WTC11 (cell line): ENCODE results near the gene ZNF205. TPM values are rescaled to one million over a fixed set of nuclear protein-coding genes. Genes with fewer than 3 reads are reported as not detected.

Experiments used
- ATAC-seq: fragments of 200-7000 bp; cut with Tn5 transposase; 2 replicates; pipeline ENCODE4 v1.10.0; 2021; ENCODE audit warnings: mild to moderate bottlenecking, moderate library complexity
- CTCF ChIA-PET: fragments of 300-600 bp; sonication (Branson Sonifier 250); formaldehyde crosslinking; loops from one replicate; lab custom pipeline; 2021; ENCODE audit warnings: antibody characterized with exemption; lab: Charles Lee
- POLR2A ChIA-PET: fragments of 350-600 bp; sonication (Branson Sonifier 250); formaldehyde crosslinking; loops from one replicate; lab custom pipeline; 2021; ENCODE audit warnings: antibody characterized with exemption; lab: Charles Lee
- DNase-seq: peaks from one replicate; pipeline ENCODE4 v3.0.0; 2021; ENCODE audit warnings: low spot score
- H3K27ac Mint-ChIP-seq: 2 replicates; pipeline ENCODE4 v1.8.0; 2021; ENCODE audit warnings: mixed read lengths
- H3K27me3 Mint-ChIP-seq: 2 replicates; pipeline ENCODE4 v1.8.0; 2021; ENCODE audit warnings: low read depth, mild to moderate bottlenecking, moderate library complexity, mixed read lengths
- H3K36me3 Mint-ChIP-seq: 2 replicates; pipeline ENCODE4 v1.8.0; 2021; ENCODE audit warnings: mixed read lengths
- H3K4me1 Mint-ChIP-seq: 2 replicates; pipeline ENCODE4 v1.8.0; 2022; ENCODE audit warnings: mixed read lengths
- H3K4me3 Mint-ChIP-seq: 2 replicates; pipeline ENCODE4 v1.8.0; 2021; ENCODE audit warnings: mild to moderate bottlenecking, moderate library complexity, mixed read lengths
- H3K9me3 Mint-ChIP-seq: 2 replicates; pipeline ENCODE4 v1.8.0; 2021; ENCODE audit warnings: mixed read lengths
- CREM ChIP-seq: sonication (generic); formaldehyde crosslinking; IDR thresholded peaks from 2 replicates; pipeline ENCODE4 v1.8.1; 2022; ENCODE audit warnings: mild to moderate bottlenecking, missing genetic modification reagents, moderate library complexity
- ESRRA ChIP-seq: sonication (generic); formaldehyde crosslinking; IDR thresholded peaks from 2 replicates; pipeline ENCODE4 v1.8.1; 2022; ENCODE audit warnings: mild to moderate bottlenecking, missing genetic modification reagents, borderline replicate concordance
- ETV6 ChIP-seq: sonication (generic); formaldehyde crosslinking; IDR thresholded peaks from 2 replicates; pipeline ENCODE4 v1.8.1; 2022; ENCODE audit warnings: mild to moderate bottlenecking, missing genetic modification reagents
- GABPB1 ChIP-seq: sonication (generic); formaldehyde crosslinking; IDR thresholded peaks from 2 replicates; pipeline ENCODE4 v1.8.1; 2023; ENCODE audit warnings: mild to moderate bottlenecking, missing genetic modification reagents
- NR3C1 ChIP-seq: sonication (generic); formaldehyde crosslinking; conservative IDR thresholded peaks from 2 replicates; pipeline ENCODE4 v1.8.1; 2023; ENCODE audit warnings: low read depth, mild to moderate bottlenecking, missing genetic modification reagents
- PRRX2 ChIP-seq: fragments of 250-450 bp; sonication (Bioruptor Pico); IDR thresholded peaks from 2 replicates; pipeline ENCODE4 v1.8.0; 2021; ENCODE audit warnings: mild to moderate bottlenecking
- SMAD4 ChIP-seq: sonication (generic); formaldehyde crosslinking; IDR thresholded peaks from 2 replicates; pipeline ENCODE4 v1.8.0; 2022; ENCODE audit warnings: mild to moderate bottlenecking, missing genetic modification reagents
- SOX15 ChIP-seq: fragments of 250-450 bp; sonication (Bioruptor Pico); IDR thresholded peaks from 2 replicates; pipeline ENCODE4 v1.9.0; 2021; ENCODE audit warnings: mild to moderate bottlenecking
- TEAD4 ChIP-seq: sonication (generic); formaldehyde crosslinking; IDR thresholded peaks from 2 replicates; pipeline ENCODE4 v1.8.0; 2022; ENCODE audit warnings: mild to moderate bottlenecking, missing genetic modification reagents
- TP53 ChIP-seq: sonication (generic); formaldehyde crosslinking; IDR thresholded peaks from 2 replicates; pipeline ENCODE4 v1.8.1; 2023; ENCODE audit warnings: mild to moderate bottlenecking, missing genetic modification reagents
- ZBTB21 ChIP-seq: sonication (generic); formaldehyde crosslinking; IDR thresholded peaks from 2 replicates; pipeline ENCODE4 v1.8.1; 2023; ENCODE audit warnings: mild to moderate bottlenecking, missing genetic modification reagents, borderline replicate concordance
- ZNF138 ChIP-seq: sonication (generic); formaldehyde crosslinking; conservative IDR thresholded peaks from 2 replicates; pipeline ENCODE4 v1.8.1; 2022; ENCODE audit warnings: mild to moderate bottlenecking, moderate library complexity, missing genetic modification reagents
- ZNF423 ChIP-seq: fragments of 250-450 bp; sonication (Bioruptor Pico); IDR thresholded peaks from 2 replicates; pipeline ENCODE4 v2.1.2; 2022; ENCODE audit warnings: mild to moderate bottlenecking, moderate library complexity
- total RNA-seq: library from RNA; stranded (reverse); gene quantifications from 3 replicates; pipeline ENCODE4 v1.2.3, GENCODE V29; 2021
- TF ChIP-seq, protein P1 (sequence below): sonication (generic); formaldehyde crosslinking; IDR thresholded peaks from 2 replicates; pipeline ENCODE4 v1.8.1; 2023; ENCODE audit warnings: mild to moderate bottlenecking, missing genetic modification reagents
- TF ChIP-seq, protein P2 (sequence below): sonication (generic); formaldehyde crosslinking; IDR thresholded peaks from 2 replicates; pipeline ENCODE4 v1.8.0; 2022; ENCODE audit warnings: missing genetic modification reagents
- TF ChIP-seq, protein P3 (sequence below): sonication (generic); formaldehyde crosslinking; IDR thresholded peaks from 2 replicates; pipeline ENCODE4 v1.8.1; 2023; ENCODE audit warnings: mild to moderate bottlenecking, missing genetic modification reagents, moderate library complexity
- TF ChIP-seq, protein P4 (sequence below): sonication (generic); formaldehyde crosslinking; IDR thresholded peaks from 2 replicates; pipeline ENCODE4 v1.8.0; 2022; ENCODE audit warnings: mild to moderate bottlenecking, missing genetic modification reagents
- TF ChIP-seq, protein P5 (sequence below): fragments of 250-450 bp; sonication (Bioruptor Pico); IDR thresholded peaks from 2 replicates; pipeline ENCODE4 v1.9.0; 2021; ENCODE audit warnings: moderate library complexity, mild to moderate bottlenecking, inconsistent platforms, borderline replicate concordance
- TF ChIP-seq, protein P6 (sequence below): sonication (generic); formaldehyde crosslinking; IDR thresholded peaks from 2 replicates; pipeline ENCODE4 v1.8.1; 2022; ENCODE audit warnings: mild to moderate bottlenecking, moderate library complexity, missing genetic modification reagents
- TF ChIP-seq, protein P7 (sequence below): sonication (generic); formaldehyde crosslinking; IDR thresholded peaks from 2 replicates; pipeline ENCODE4 v1.8.0; 2022; ENCODE audit warnings: mild to moderate bottlenecking, missing genetic modification reagents
- TF ChIP-seq, protein P8 (sequence below): fragments of 250-450 bp; sonication (Bioruptor Pico); IDR thresholded peaks from 2 replicates; pipeline ENCODE4 v1.9.0; 2021; ENCODE audit warnings: mild to moderate bottlenecking

ZNF205 gene
- total RNA-seq, 1 experiment from 2014 or later: 22.7 TPM

DNA sequence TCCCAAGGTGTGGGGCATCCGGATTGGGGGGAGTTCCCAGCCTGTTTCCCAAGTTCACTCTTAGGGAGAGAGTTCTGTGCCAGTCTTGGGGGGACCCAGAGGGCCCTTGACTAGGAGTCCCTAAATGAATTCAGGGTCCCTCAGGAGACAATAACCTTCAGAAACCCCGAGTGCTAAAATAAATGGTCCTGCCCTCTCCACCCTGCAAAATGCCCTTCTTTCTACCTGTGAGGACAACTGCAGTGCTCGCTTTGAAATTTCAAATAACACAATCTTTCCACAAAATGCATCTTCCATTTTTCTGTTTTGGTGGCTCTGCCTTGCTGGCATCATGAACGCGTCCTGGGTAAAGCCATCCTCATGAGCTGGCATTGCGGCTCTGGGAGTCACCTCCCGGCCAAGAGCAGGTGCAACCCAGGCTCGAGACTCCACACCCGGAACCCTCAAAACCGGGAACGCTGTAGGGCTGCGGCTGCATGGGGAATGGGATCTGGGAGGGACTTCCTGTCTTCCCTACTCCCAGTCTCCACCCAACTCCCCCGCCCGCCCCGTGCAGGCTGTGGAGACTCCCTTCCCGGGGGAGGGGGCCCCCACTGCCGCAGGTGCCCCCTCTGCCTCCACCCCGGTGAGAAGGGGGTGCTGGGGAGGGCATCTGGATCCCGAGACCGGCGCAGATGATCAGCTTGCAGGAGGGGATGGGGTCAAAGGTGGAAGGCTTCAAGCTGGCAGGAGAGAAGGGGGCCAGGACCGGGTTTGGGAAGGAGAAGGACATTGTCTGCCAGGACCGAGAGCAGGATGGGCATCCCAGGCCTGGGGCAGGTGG, at the start of gene ZNF205 (continued):
- TF ChIP-seq, protein P1, sequence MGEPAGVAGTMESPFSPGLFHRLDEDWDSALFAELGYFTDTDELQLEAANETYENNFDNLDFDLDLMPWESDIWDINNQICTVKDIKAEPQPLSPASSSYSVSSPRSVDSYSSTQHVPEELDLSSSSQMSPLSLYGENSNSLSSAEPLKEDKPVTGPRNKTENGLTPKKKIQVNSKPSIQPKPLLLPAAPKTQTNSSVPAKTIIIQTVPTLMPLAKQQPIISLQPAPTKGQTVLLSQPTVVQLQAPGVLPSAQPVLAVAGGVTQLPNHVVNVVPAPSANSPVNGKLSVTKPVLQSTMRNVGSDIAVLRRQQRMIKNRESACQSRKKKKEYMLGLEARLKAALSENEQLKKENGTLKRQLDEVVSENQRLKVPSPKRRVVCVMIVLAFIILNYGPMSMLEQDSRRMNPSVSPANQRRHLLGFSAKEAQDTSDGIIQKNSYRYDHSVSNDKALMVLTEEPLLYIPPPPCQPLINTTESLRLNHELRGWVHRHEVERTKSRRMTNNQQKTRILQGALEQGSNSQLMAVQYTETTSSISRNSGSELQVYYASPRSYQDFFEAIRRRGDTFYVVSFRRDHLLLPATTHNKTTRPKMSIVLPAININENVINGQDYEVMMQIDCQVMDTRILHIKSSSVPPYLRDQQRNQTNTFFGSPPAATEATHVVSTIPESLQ: no peak
- TF ChIP-seq, protein P2, sequence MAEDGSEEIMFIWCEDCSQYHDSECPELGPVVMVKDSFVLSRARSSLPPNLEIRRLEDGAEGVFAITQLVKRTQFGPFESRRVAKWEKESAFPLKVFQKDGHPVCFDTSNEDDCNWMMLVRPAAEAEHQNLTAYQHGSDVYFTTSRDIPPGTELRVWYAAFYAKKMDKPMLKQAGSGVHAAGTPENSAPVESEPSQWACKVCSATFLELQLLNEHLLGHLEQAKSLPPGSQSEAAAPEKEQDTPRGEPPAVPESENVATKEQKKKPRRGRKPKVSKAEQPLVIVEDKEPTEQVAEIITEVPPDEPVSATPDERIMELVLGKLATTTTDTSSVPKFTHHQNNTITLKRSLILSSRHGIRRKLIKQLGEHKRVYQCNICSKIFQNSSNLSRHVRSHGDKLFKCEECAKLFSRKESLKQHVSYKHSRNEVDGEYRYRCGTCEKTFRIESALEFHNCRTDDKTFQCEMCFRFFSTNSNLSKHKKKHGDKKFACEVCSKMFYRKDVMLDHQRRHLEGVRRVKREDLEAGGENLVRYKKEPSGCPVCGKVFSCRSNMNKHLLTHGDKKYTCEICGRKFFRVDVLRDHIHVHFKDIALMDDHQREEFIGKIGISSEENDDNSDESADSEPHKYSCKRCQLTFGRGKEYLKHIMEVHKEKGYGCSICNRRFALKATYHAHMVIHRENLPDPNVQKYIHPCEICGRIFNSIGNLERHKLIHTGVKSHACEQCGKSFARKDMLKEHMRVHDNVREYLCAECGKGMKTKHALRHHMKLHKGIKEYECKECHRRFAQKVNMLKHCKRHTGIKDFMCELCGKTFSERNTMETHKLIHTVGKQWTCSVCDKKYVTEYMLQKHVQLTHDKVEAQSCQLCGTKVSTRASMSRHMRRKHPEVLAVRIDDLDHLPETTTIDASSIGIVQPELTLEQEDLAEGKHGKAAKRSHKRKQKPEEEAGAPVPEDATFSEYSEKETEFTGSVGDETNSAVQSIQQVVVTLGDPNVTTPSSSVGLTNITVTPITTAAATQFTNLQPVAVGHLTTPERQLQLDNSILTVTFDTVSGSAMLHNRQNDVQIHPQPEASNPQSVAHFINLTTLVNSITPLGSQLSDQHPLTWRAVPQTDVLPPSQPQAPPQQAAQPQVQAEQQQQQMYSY (CRISPR knock-in tag): 0 out of 2 replicates have a peak, but pooled peaks have one; percentile 6
- TF ChIP-seq, protein P3, sequence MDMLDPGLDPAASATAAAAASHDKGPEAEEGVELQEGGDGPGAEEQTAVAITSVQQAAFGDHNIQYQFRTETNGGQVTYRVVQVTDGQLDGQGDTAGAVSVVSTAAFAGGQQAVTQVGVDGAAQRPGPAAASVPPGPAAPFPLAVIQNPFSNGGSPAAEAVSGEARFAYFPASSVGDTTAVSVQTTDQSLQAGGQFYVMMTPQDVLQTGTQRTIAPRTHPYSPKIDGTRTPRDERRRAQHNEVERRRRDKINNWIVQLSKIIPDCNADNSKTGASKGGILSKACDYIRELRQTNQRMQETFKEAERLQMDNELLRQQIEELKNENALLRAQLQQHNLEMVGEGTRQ: no peak
- TF ChIP-seq TEAD4 (CRISPR knock-in tag) (no peak), TP53 (no peak), ETV6 (CRISPR knock-in tag) (peak; percentile 80), ZNF138 (CRISPR knock-in tag) (no peak), GABPB1 (CRISPR knock-in tag) (peak; percentile 90), ZBTB21 (CRISPR knock-in tag) (no peak), NR3C1 (CRISPR knock-in tag) (no peak), SMAD4 (CRISPR knock-in tag) (no peak)
- TF ChIP-seq, protein P4, sequence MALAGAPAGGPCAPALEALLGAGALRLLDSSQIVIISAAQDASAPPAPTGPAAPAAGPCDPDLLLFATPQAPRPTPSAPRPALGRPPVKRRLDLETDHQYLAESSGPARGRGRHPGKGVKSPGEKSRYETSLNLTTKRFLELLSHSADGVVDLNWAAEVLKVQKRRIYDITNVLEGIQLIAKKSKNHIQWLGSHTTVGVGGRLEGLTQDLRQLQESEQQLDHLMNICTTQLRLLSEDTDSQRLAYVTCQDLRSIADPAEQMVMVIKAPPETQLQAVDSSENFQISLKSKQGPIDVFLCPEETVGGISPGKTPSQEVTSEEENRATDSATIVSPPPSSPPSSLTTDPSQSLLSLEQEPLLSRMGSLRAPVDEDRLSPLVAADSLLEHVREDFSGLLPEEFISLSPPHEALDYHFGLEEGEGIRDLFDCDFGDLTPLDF (CRISPR knock-in tag): no peak
- TF ChIP-seq, protein P5, sequence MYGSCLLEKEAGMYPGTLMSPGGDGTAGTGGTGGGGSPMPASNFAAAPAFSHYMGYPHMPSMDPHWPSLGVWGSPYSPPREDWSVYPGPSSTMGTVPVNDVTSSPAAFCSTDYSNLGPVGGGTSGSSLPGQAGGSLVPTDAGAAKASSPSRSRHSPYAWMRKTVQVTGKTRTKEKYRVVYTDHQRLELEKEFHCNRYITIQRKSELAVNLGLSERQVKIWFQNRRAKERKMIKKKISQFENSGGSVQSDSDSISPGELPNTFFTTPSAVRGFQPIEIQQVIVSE (CRISPR knock-in tag): no peak
- TF ChIP-seq, protein P6, sequence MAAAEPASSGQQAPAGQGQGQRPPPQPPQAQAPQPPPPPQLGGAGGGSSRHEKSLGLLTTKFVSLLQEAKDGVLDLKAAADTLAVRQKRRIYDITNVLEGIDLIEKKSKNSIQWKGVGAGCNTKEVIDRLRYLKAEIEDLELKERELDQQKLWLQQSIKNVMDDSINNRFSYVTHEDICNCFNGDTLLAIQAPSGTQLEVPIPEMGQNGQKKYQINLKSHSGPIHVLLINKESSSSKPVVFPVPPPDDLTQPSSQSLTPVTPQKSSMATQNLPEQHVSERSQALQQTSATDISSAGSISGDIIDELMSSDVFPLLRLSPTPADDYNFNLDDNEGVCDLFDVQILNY (CRISPR knock-in tag): 0 out of 2 replicates have a peak, but pooled peaks have one; percentile 58

DNA sequence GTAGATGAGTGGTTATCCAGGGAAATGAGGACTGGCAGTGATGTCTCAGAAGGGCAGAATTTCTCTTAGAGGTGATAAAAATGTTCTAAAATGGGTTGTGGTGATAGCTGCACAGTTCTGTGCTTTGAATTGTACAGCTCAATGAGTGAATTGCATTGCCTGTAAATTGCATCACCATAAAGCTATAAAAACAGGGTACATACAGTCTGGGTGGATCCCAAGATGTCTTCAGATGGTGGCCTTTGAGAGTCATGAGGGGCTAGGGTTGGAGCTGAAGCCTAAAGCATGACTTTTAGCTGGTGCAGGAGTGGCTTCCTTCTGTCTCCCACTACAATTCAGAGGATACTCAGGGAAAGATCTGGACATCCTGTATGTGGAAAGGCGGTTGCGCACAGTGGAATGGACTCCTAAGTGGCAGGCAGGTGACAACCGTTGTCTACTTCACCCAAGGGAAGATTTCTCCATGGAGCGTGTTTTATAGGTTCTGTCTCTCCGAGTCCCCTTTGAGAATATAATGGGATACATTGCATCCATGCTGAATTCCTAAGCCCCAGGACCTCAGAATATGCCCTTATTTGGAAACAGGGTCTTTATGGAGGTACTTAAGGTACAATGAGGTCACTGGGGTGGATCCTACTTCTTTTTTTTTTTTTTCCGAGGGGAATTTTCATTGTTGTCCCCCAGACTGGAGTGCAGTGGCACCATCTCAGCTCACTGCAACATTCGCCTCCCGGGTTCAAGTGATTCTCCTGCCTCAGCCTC, 48.6 kb upstream of the ZNF205 start:
- H3K27me3 Mint-ChIP-seq: peaks cover 3% of the 10 kb centered on the region; the same call in 1 of the 2 replicates
- no peak for DNase-seq
- peaks cover 29% of the 10 kb centered on the region for H3K4me1 Mint-ChIP-seq
- H3K36me3 Mint-ChIP-seq: no peaks in the 10 kb centered on the region
- CTCF ChIA-PET: interaction anchor here (0.5 to 1.7 kb wide), 5 partner anchors 22 to 94 kb away, joined by 3 to 15 read pairs (median 5); partner anchors contain the start of gene PAQR4
- no peak overlapping the region for H3K4me3 Mint-ChIP-seq
- no peak for ATAC-seq
- no peak overlapping the region for H3K27ac Mint-ChIP-seq
- POLR2A ChIA-PET: interaction anchor here (0.8 kb wide), 1 partner anchor 35 kb away, joined by 5 read pairs; the partner anchor contains the start of gene ZSCAN10
- H3K9me3 Mint-ChIP-seq: no peaks in the 10 kb centered on the region
- no peak for TF ChIP-seq PRRX2
- TF ChIP-seq, protein P7, sequence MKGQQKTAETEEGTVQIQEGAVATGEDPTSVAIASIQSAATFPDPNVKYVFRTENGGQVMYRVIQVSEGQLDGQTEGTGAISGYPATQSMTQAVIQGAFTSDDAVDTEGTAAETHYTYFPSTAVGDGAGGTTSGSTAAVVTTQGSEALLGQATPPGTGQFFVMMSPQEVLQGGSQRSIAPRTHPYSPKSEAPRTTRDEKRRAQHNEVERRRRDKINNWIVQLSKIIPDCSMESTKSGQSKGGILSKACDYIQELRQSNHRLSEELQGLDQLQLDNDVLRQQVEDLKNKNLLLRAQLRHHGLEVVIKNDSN: no peak
- TF ChIP-seq, protein P1: no peak
- TF ChIP-seq SOX15: no peak
- TF ChIP-seq ESRRA (CRISPR knock-in tag): no peak
- TF ChIP-seq, protein P8, sequence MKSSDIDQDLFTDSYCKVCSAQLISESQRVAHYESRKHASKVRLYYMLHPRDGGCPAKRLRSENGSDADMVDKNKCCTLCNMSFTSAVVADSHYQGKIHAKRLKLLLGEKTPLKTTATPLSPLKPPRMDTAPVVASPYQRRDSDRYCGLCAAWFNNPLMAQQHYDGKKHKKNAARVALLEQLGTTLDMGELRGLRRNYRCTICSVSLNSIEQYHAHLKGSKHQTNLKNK (CRISPR knock-in tag): no peak
- TF ChIP-seq CREM (CRISPR knock-in tag): no peak
- no peak for TF ChIP-seq ZNF138 (CRISPR knock-in tag)
- TF ChIP-seq NR3C1 (CRISPR knock-in tag): no peak
- TF ChIP-seq ZNF423 (CRISPR knock-in tag): no peak
